Fibroblast of lung (primary cell): ENCODE results near the gene APBA1. TPM values are rescaled to one million over a fixed set of nuclear protein-coding genes. Genes with fewer than 3 reads are reported as not detected.

Experiments
- DNase-seq, 2 donors: peaks; one replicate each; pipeline versions ENCODE4 v3.0.0 to v3.0.0-alpha.2; 2010; ENCODE audit warnings: low read depth in 2 of 2
- H2AFZ ChIP-seq: 2 replicates; pipeline ENCODE4 v1.5.1; 2012; ENCODE audit warnings: low read length, control low read depth, inconsistent platforms
- H3K27ac ChIP-seq: 2 replicates; pipeline ENCODE4 v1.5.1; 2011; ENCODE audit warnings: low read length, control low read depth; ENCODE audit not compliant: insufficient read depth
- H3K27me3 ChIP-seq: 2 replicates; pipeline ENCODE4 v1.5.1; 2011; ENCODE audit warnings: mild to moderate bottlenecking, low read length; ENCODE audit not compliant: control insufficient read depth, insufficient read depth
- H3K36me3 ChIP-seq: 2 replicates; pipeline ENCODE4 v1.5.1; 2011; ENCODE audit warnings: low read length; ENCODE audit not compliant: control insufficient read depth, insufficient read depth
- H3K4me1 ChIP-seq: 2 replicates; pipeline ENCODE4 v1.5.1; 2011; ENCODE audit warnings: low read length; ENCODE audit not compliant: control insufficient read depth, insufficient read depth; ENCODE audit errors: extremely low read depth
- H3K4me2 ChIP-seq: 2 replicates; pipeline ENCODE4 v1.5.1; 2011; ENCODE audit warnings: low read length, control low read depth; ENCODE audit not compliant: insufficient read depth; ENCODE audit errors: extremely low read depth
- H3K4me3 ChIP-seq, 4 experiments: fragments of 200-600 bp in 1 of 4; sonication (generic) in 1 of 4; replicated peaks in 1 of 4; 2 replicates each; pipeline ENCODE4 v1.5.1; 2011 to 2016; ENCODE audit warnings: low read length in 4 of 4, low read depth in 3 of 4, mild to moderate bottlenecking in 3 of 4, control low read depth in 2 of 4, inconsistent platforms in 1 of 4, mixed read lengths in 1 of 4; ENCODE audit not compliant: insufficient read depth in 1 of 4; ENCODE audit errors: control extremely low read depth in 1 of 4
- H3K79me2 ChIP-seq: 2 replicates; pipeline ENCODE4 v1.5.1; 2012; ENCODE audit warnings: mild to moderate bottlenecking, low read length, inconsistent platforms; ENCODE audit not compliant: control insufficient read depth, insufficient read depth
- H3K9ac ChIP-seq: 2 replicates; pipeline ENCODE4 v1.5.1; 2011; ENCODE audit warnings: mild to moderate bottlenecking, low read length, control low read depth; ENCODE audit not compliant: insufficient read depth
- H3K9me3 ChIP-seq: 2 replicates; pipeline ENCODE4 v1.5.1; 2012; ENCODE audit warnings: low read depth, low read length; ENCODE audit not compliant: control insufficient read depth, insufficient read depth
- H4K20me1 ChIP-seq: 2 replicates; pipeline ENCODE4 v1.5.1; 2011; ENCODE audit warnings: low read length; ENCODE audit not compliant: control insufficient read depth, insufficient read depth; ENCODE audit errors: extremely low read depth
- EZH2 ChIP-seq: IDR thresholded peaks from 2 replicates; pipeline ENCODE4 v1.5.1; 2012; ENCODE audit warnings: low read length, control low read depth, mild to moderate bottlenecking; ENCODE audit errors: missing control alignments
- polyA plus RNA-seq, 2 donors: library from polyadenylated mRNA; depleted of rRNA in 1 of 2; stranded (reverse) in 1 of 2; unstranded in 1 of 2; fragments of >200 nt; gene quantifications; 2 replicates each; pipeline ENCODE4 v1.2.1, GENCODE V29; 2011 to 2012; ENCODE audit warnings: missing spikeins in 1 of 2
- total RNA-seq: library from RNA; depleted of rRNA; stranded (reverse); fragments of >200 nt; gene quantifications from 2 replicates; pipeline ENCODE4 v1.2.1, GENCODE V29; 2014
- TF ChIP-seq, protein P1 (sequence below), 2 donors: IDR thresholded peaks in 1 of 2; conservative IDR thresholded peaks in 1 of 2; 1 replicate in 1 of 2; 2 replicates in 1 of 2; pipeline ENCODE4 v1.5.1; 2011 to 2012; ENCODE audit warnings: low read length in 2 of 2, control low read depth in 1 of 2, inconsistent platforms in 1 of 2, low read depth in 1 of 2, mild to moderate bottlenecking in 1 of 2

APBA1 gene
- total and polyA plus RNA-seq, 2 donors (not counting 1 experiment from before 2014, with no cell fraction given) = 5.0 to 8.8 TPM

- Histone ChIP-seq H3K9ac (no peak overlapping the region), H3K27me3 (no peaks in the 10 kb centered on the region), H2AFZ (no peak overlapping the region), H3K4me3 (no peak overlapping the region), H3K27ac (no peak overlapping the region), H4K20me1 (no peaks in the 10 kb centered on the region), H3K79me2 (no peaks in the 10 kb centered on the region), H3K4me2 (no peak overlapping the region), H3K36me3 (no peaks in the 10 kb centered on the region), H3K9me3 (no peaks in the 10 kb centered on the region), H3K4me1 (no peaks in the 10 kb centered on the region)
- TF ChIP-seq, protein P1, sequence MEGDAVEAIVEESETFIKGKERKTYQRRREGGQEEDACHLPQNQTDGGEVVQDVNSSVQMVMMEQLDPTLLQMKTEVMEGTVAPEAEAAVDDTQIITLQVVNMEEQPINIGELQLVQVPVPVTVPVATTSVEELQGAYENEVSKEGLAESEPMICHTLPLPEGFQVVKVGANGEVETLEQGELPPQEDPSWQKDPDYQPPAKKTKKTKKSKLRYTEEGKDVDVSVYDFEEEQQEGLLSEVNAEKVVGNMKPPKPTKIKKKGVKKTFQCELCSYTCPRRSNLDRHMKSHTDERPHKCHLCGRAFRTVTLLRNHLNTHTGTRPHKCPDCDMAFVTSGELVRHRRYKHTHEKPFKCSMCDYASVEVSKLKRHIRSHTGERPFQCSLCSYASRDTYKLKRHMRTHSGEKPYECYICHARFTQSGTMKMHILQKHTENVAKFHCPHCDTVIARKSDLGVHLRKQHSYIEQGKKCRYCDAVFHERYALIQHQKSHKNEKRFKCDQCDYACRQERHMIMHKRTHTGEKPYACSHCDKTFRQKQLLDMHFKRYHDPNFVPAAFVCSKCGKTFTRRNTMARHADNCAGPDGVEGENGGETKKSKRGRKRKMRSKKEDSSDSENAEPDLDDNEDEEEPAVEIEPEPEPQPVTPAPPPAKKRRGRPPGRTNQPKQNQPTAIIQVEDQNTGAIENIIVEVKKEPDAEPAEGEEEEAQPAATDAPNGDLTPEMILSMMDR (conservative IDR thresholded peaks at IDR 0.05 in 1 of 2, IDR thresholded peaks at IDR 0.05 in 1 of 2; ENCODE audit: low read depth in 1 of 2, low read length in 2 of 2) = peak; percentile 33 to 38
- TF ChIP-seq EZH2 = no peak
- DNase-seq = peak; percentile 8 to 23
These were observed 125.9 kb downstream of the APBA1 start for GRCh38 chr9:69546265-69546664.

- Histone ChIP-seq H3K27ac (no peak overlapping the region), H3K4me1 (no peaks in the 10 kb centered on the region), H3K79me2 (no peaks in the 10 kb centered on the region), H3K27me3 (no peaks in the 10 kb centered on the region), H3K9ac (no peak overlapping the region), H3K4me2 (no peak overlapping the region), H2AFZ (no peak overlapping the region), H3K9me3 (no peaks in the 10 kb centered on the region), H3K4me3 (no peak overlapping the region), H3K36me3 (no peaks in the 10 kb centered on the region), H4K20me1 (no peaks in the 10 kb centered on the region)
- no peak for DNase-seq
- TF ChIP-seq, protein P1 (conservative IDR thresholded peaks at IDR 0.05 in 1 of 2, IDR thresholded peaks at IDR 0.05 in 1 of 2; ENCODE audit: low read depth in 1 of 2, low read length in 2 of 2) = no peak
- TF ChIP-seq EZH2 = no peak
These were observed 129.0 kb downstream of the APBA1 start for GRCh38 chr9:69542942-69543704.

GRCh38 chr9:69542058-69542457 lies 130.1 kb downstream of the APBA1 start:
- Histone ChIP-seq H3K79me2 (no peaks in the 10 kb centered on the region), H3K4me2 (no peak overlapping the region), H3K36me3 (no peaks in the 10 kb centered on the region), H2AFZ (no peak overlapping the region), H3K27ac (no peak overlapping the region), H3K9me3 (no peaks in the 10 kb centered on the region), H4K20me1 (no peaks in the 10 kb centered on the region), H3K27me3 (no peaks in the 10 kb centered on the region), H3K4me3 (no peak overlapping the region), H3K9ac (no peak overlapping the region), H3K4me1 (no peaks in the 10 kb centered on the region)
- TF ChIP-seq EZH2 = no peak
- TF ChIP-seq, protein P1 (conservative IDR thresholded peaks at IDR 0.05 in 1 of 2, IDR thresholded peaks at IDR 0.05 in 1 of 2; ENCODE audit: low read depth in 1 of 2, low read length in 2 of 2) = no peak
- DNase-seq = no peak
